CD4-positive, alpha-beta T cell (primary cell): ENCODE results near the gene PGF. TPM values are rescaled to one million over a fixed set of nuclear protein-coding genes. Genes with fewer than 3 reads are reported as not detected.

ENCODE experiments used
- ATAC-seq: fragments of 200-7000 bp; cut with Tn5 transposase; one replicate; pipeline ENCODE4 v1.10.0; 2022; ENCODE audit warnings: mild to moderate bottlenecking; ENCODE audit not compliant: poor library complexity
- CTCF ChIA-PET: fragments of 350-600 bp; sonication (Branson Sonifier 250); formaldehyde crosslinking; loops from one replicate; lab custom pipeline; 2021; ENCODE audit warnings: antibody characterized with exemption, inconsistent platforms; lab: Charles Lee
- POLR2A ChIA-PET: fragments of 350-600 bp; sonication (Branson Sonifier 250); formaldehyde crosslinking; loops from one replicate; lab custom pipeline; 2021; ENCODE audit warnings: antibody characterized with exemption, inconsistent platforms; lab: Charles Lee
- DNase-seq, 14 experiments: peaks; one replicate each; pipeline ENCODE4 v3.0.0-alpha.2; 2013 to 2020; ENCODE audit warnings: mixed read lengths in 2 of 14
- H3K27ac ChIP-seq, 2 donors: one replicate each; pipeline versions ENCODE4 v1.5.1 to v1.7.0; 2013; ENCODE audit warnings: low read length in 2 of 2, low read depth in 1 of 2, mild to moderate bottlenecking in 1 of 2
- H3K27me3 ChIP-seq, 2 experiments: 1 replicate in 1 of 2; 2 replicates in 1 of 2; pipeline versions ENCODE4 v1.6.1 to v1.7.0; 2013; ENCODE audit warnings: low read length in 2 of 2, control low read depth in 1 of 2, mild to moderate bottlenecking in 1 of 2, moderate library complexity in 1 of 2; ENCODE audit not compliant: insufficient read depth in 2 of 2, control insufficient read depth in 1 of 2
- H3K36me3 ChIP-seq: one replicate; pipeline ENCODE4 v1.6.1; 2013; ENCODE audit warnings: low read length, control low read depth; ENCODE audit not compliant: insufficient read depth
- H3K4me1 ChIP-seq: one replicate; pipeline ENCODE4 v1.6.1; 2013; ENCODE audit warnings: low read length, control low read depth; ENCODE audit not compliant: insufficient read depth
- H3K4me3 ChIP-seq: one replicate; pipeline ENCODE4 v1.5.1; 2013; ENCODE audit warnings: mild to moderate bottlenecking, low read length, moderate library complexity
- H3K9me3 ChIP-seq, 2 experiments: 1 replicate in 1 of 2; 2 replicates in 1 of 2; pipeline versions ENCODE4 v1.6.1 to v1.7.0; 2013; ENCODE audit warnings: low read length in 2 of 2, mild to moderate bottlenecking in 2 of 2, control low read depth in 1 of 2, moderate library complexity in 1 of 2; ENCODE audit not compliant: control insufficient read depth in 1 of 2, insufficient read depth in 1 of 2
- H3K27ac Mint-ChIP-seq: one replicate; pipeline ENCODE4 v1.8.0; 2020; ENCODE audit warnings: mixed read lengths
- H3K27me3 Mint-ChIP-seq: one replicate; pipeline ENCODE4 v1.8.0; 2021; ENCODE audit warnings: mixed read lengths
- H3K36me3 Mint-ChIP-seq: one replicate; pipeline ENCODE4 v1.8.0; 2021; ENCODE audit warnings: low read depth, mixed read lengths
- H3K4me1 Mint-ChIP-seq: one replicate; pipeline ENCODE4 v1.8.0; 2021; ENCODE audit warnings: low read depth, mixed read lengths
- H3K4me3 Mint-ChIP-seq: one replicate; pipeline ENCODE4 v1.8.0; 2020; ENCODE audit warnings: mild to moderate bottlenecking, mixed read lengths
- H3K9me3 Mint-ChIP-seq: one replicate; pipeline ENCODE4 v1.8.0; 2020; ENCODE audit warnings: mixed read lengths
- intact Hi-C, 2 experiments: fragments of 100-400 bp; cut with DNase I in 1 of 2; cut with micrococcal nuclease in 1 of 2; formaldehyde crosslinking; loops; one replicate each; pipeline versions ENCODE4 v1.15.1 to v1.9.0; 2023 to 2025; cut with DNase I, micrococcal nuclease
- total RNA-seq, 174 experiments: library from RNA in 2 of 174; stranded (reverse) in 2 of 174; gene quantifications; one replicate each; pipeline ENCODE4 v1.2.3 and lab custom pipeline; 2021 to 2026
- TF ChIP-seq, protein P1 (sequence below): fragments of 200-600 bp; IDR thresholded peaks from one replicate; pipeline ENCODE4 v1.8.0; 2022; ENCODE audit warnings: antibody characterized with exemption, mild to moderate bottlenecking

Gene PGF
- total RNA-seq, 2 experiments from 2014 or later = 0.11 TPM; not detected in 1

DNA sequence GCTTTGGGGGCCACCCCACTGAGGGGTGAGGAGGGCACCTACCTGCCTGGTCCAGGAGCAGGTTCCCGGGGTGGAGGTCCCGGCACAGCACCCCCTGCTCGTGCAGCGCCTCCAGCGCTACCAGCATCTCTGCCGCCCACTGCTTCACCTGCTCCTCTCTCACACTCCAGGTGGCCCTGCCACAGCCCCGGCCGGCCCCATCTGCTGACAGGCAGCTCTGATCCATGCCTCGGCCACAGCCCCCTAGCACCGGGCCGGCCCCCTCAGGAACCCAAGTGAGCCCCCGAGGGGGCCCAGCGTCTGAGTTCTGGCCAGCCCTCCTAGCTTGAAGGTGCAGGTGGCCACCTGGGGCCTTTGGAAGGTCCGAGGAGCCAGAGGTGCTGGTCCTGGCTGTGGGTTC lies 45.9 kb downstream of the PGF start:
- H3K9me3 ChIP-seq = no peaks in the 10 kb centered on the region
- peaks cover 13% of the 10 kb centered on the region for H3K4me1 ChIP-seq
- ChIA-PET POLR2A (interaction anchor here (1.2 kb wide), 1 partner anchor 49 kb away, joined by 4 read pairs; no protein-coding TSS in a partner anchor), CTCF (no interaction called here)
- DNase-seq (no peak), ATAC-seq (no peak)
- intact Hi-C loops = no loop called here
- TF ChIP-seq, protein P1, sequence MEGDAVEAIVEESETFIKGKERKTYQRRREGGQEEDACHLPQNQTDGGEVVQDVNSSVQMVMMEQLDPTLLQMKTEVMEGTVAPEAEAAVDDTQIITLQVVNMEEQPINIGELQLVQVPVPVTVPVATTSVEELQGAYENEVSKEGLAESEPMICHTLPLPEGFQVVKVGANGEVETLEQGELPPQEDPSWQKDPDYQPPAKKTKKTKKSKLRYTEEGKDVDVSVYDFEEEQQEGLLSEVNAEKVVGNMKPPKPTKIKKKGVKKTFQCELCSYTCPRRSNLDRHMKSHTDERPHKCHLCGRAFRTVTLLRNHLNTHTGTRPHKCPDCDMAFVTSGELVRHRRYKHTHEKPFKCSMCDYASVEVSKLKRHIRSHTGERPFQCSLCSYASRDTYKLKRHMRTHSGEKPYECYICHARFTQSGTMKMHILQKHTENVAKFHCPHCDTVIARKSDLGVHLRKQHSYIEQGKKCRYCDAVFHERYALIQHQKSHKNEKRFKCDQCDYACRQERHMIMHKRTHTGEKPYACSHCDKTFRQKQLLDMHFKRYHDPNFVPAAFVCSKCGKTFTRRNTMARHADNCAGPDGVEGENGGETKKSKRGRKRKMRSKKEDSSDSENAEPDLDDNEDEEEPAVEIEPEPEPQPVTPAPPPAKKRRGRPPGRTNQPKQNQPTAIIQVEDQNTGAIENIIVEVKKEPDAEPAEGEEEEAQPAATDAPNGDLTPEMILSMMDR = no peak
- no peaks in the 10 kb centered on the region for H3K9me3 Mint-ChIP-seq
- peaks cover 11% of the 10 kb centered on the region for H3K36me3 ChIP-seq
- H3K27ac ChIP-seq = no peak overlapping the region
- peaks cover 5% of the 10 kb centered on the region for H3K4me1 Mint-ChIP-seq
- H3K27me3 ChIP-seq = no peaks in the 10 kb centered on the region
- no peak overlapping the region for H3K4me3 Mint-ChIP-seq
- H3K4me3 ChIP-seq = no peak overlapping the region
- H3K27ac Mint-ChIP-seq = no peak overlapping the region
- no peaks in the 10 kb centered on the region for H3K27me3 Mint-ChIP-seq
- H3K36me3 Mint-ChIP-seq = peaks cover 10% of the 10 kb centered on the region

DNA sequence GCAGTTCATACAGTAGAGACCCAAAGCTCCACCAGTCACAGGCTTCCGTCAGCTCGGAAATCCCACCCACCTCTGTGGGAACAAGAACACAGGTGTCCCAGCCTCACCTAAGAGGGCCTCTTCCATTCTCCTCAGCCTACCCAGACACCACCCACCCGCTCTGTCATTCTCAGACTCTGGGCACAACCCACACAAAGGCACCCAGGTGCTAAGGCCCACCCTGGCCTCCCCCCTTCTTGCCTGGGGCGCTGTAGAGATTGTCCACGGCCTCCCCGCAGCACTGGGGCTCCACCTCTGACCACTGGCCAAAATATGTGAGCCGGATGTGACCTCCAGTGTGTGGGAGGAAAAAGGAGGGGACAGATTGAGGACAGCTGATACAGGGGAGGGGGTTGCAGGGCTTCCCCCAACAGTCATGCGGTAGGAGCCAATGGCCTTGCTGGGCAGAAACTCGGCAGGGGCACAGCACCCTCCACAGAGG lies 46.5 kb downstream of the PGF start:
- H3K9me3 Mint-ChIP-seq = no peaks in the 10 kb centered on the region
- Histone ChIP-seq H3K9me3 (no peaks in the 10 kb centered on the region), H3K4me3 (no peak overlapping the region), H3K36me3 (peaks cover 14% of the 10 kb centered on the region), H3K27me3 (no peaks in the 10 kb centered on the region), H3K4me1 (peaks cover 13% of the 10 kb centered on the region), H3K27ac (no peak overlapping the region)
- no peaks in the 10 kb centered on the region for H3K27me3 Mint-ChIP-seq
- no peak overlapping the region for H3K4me3 Mint-ChIP-seq
- peaks cover 5% of the 10 kb centered on the region for H3K4me1 Mint-ChIP-seq
- H3K27ac Mint-ChIP-seq = no peak overlapping the region
- ATAC-seq = no peak
- intact Hi-C loops = no loop called here
- CTCF ChIA-PET = no interaction called here
- no peak for DNase-seq
- POLR2A ChIA-PET = interaction anchor here (1.1 to 1.2 kb wide), 2 partner anchors 18 to 48 kb away, joined by 3 to 4 read pairs; no protein-coding TSS in a partner anchor
- TF ChIP-seq, protein P1 = no peak
- H3K36me3 Mint-ChIP-seq = peaks cover 16% of the 10 kb centered on the region

DNA sequence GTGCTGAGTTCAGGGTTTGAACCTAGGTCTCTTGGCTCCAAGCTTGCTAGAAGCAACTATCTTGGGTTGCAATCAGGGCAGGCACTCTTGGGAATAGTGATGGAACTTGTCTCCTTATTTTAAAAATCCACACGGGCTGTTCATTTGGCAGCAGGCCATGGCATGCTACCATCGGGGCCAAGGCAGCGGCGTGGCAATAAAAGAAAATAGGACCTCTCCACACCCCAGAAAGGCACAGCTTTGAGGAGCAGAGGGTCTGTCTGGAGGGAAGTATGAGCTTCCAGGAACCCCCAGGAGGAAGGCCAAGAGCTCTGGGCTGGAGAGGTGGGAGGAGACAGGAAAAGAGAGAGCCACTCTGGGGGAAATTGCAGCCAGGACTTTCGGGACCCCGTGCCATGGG lies 47.7 kb downstream of the PGF start:
- intact Hi-C loops = loop anchor here in 1 of 2 experiments (2.0 kb wide), 1 partner anchor 181 kb away; no protein-coding TSS in a partner anchor
- Histone ChIP-seq H3K4me1 (peaks cover 13% of the 10 kb centered on the region), H3K27ac (no peak overlapping the region), H3K36me3 (peaks cover 25% of the 10 kb centered on the region), H3K9me3 (no peaks in the 10 kb centered on the region), H3K27me3 (no peaks in the 10 kb centered on the region), H3K4me3 (no peak overlapping the region)
- peaks cover 26% of the 10 kb centered on the region for H3K36me3 Mint-ChIP-seq
- TF ChIP-seq, protein P1 = no peak
- no peak for ATAC-seq
- no peaks in the 10 kb centered on the region for H3K27me3 Mint-ChIP-seq
- H3K9me3 Mint-ChIP-seq = no peaks in the 10 kb centered on the region
- CTCF ChIA-PET = interaction anchor here (6.5 kb wide), 1 partner anchor 48 kb away, joined by 160 read pairs; no protein-coding TSS in a partner anchor
- POLR2A ChIA-PET = interaction anchor here (1.0 to 1.4 kb wide), 3 partner anchors 16 to 69 kb away, joined by 3 to 6 read pairs (median 4); no protein-coding TSS in a partner anchor
- H3K4me3 Mint-ChIP-seq = no peak overlapping the region
- no peak overlapping the region for H3K27ac Mint-ChIP-seq
- H3K4me1 Mint-ChIP-seq = peaks cover 5% of the 10 kb centered on the region
- DNase-seq = no peak
